H1 (cell line): ENCODE results near the gene TPD52L1.

Experiments used
- BCL11A ChIP-seq, 2 experiments: IDR thresholded peaks; one replicate each; pipeline ENCODE4 v1.6.1; 2011; ENCODE audit warnings: low read depth in 2 of 2, low read length in 2 of 2, mild to moderate bottlenecking in 2 of 2
- RXRA ChIP-seq: IDR thresholded peaks from 2 replicates; pipeline ENCODE4 v1.6.1; 2011; ENCODE audit warnings: low read depth, mild to moderate bottlenecking, low read length, moderate library complexity; ENCODE audit not compliant: insufficient read depth
- SIRT6 ChIP-seq: IDR thresholded peaks from one replicate; pipeline ENCODE4 v1.7.1; 2012; ENCODE audit warnings: low read length, inconsistent platforms
- SP1 ChIP-seq: IDR thresholded peaks from 2 replicates; pipeline ENCODE4 v1.6.1; 2011; ENCODE audit warnings: low read depth, low read length
- SRF ChIP-seq: IDR thresholded peaks from 2 replicates; pipeline ENCODE4 v1.6.1; 2011; ENCODE audit warnings: mild to moderate bottlenecking, low read depth, low read length, moderate library complexity
- SUZ12 ChIP-seq: fragments of 200-600 bp; sonication (generic); IDR thresholded peaks from 2 replicates; pipeline ENCODE4 v1.6.1; 2012; ENCODE audit warnings: mild to moderate bottlenecking, inconsistent platforms, low read length, moderate library complexity, mixed read lengths
- TF ChIP-seq, protein P1 (sequence below), 3 experiments: IDR thresholded peaks; 1 replicate in 2 of 3; 2 replicates in 1 of 3; pipeline versions ENCODE4 v1.5.1 to v1.6.1; 2011; ENCODE audit warnings: low read length in 3 of 3, mild to moderate bottlenecking in 3 of 3, inconsistent platforms in 2 of 3, low read depth in 1 of 3, moderate library complexity in 1 of 3; ENCODE audit not compliant: insufficient read depth in 1 of 3; ENCODE audit errors: control extremely low read depth in 1 of 3
- TF ChIP-seq, protein P2 (sequence below): IDR thresholded peaks from 2 replicates; pipeline ENCODE4 v1.6.1; 2012; ENCODE audit warnings: inconsistent platforms

- TF ChIP-seq SRF (no peak), SUZ12 (no peak), SP1 (no peak), BCL11A (IDR thresholded peaks at IDR 0.05; ENCODE audit: low read depth in 2 of 2, low read length in 2 of 2) (no peak), RXRA (no peak), SIRT6 (no peak)
- TF ChIP-seq, protein P1, sequence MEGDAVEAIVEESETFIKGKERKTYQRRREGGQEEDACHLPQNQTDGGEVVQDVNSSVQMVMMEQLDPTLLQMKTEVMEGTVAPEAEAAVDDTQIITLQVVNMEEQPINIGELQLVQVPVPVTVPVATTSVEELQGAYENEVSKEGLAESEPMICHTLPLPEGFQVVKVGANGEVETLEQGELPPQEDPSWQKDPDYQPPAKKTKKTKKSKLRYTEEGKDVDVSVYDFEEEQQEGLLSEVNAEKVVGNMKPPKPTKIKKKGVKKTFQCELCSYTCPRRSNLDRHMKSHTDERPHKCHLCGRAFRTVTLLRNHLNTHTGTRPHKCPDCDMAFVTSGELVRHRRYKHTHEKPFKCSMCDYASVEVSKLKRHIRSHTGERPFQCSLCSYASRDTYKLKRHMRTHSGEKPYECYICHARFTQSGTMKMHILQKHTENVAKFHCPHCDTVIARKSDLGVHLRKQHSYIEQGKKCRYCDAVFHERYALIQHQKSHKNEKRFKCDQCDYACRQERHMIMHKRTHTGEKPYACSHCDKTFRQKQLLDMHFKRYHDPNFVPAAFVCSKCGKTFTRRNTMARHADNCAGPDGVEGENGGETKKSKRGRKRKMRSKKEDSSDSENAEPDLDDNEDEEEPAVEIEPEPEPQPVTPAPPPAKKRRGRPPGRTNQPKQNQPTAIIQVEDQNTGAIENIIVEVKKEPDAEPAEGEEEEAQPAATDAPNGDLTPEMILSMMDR (IDR thresholded peaks at IDR 0.05; ENCODE audit: control extremely low read depth in 1 of 3, insufficient read depth in 1 of 3, low read depth in 1 of 3, low read length in 3 of 3): no peak
- TF ChIP-seq, protein P2, sequence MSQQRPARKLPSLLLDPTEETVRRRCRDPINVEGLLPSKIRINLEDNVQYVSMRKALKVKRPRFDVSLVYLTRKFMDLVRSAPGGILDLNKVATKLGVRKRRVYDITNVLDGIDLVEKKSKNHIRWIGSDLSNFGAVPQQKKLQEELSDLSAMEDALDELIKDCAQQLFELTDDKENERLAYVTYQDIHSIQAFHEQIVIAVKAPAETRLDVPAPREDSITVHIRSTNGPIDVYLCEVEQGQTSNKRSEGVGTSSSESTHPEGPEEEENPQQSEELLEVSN: no peak
Measured at GRCh38 chr6:125255201-125255600, 101.6 kb downstream of the TPD52L1 start.
